Measurements from ENCODE around the gene NPEPL1. TPM values are rescaled to one million over a fixed set of nuclear protein-coding genes. Genes with fewer than 3 reads are reported as not detected.

Gene NPEPL1
- total RNA-seq, 2 donors from 2014 or later: 25.7 to 29.0 TPM

DNA sequence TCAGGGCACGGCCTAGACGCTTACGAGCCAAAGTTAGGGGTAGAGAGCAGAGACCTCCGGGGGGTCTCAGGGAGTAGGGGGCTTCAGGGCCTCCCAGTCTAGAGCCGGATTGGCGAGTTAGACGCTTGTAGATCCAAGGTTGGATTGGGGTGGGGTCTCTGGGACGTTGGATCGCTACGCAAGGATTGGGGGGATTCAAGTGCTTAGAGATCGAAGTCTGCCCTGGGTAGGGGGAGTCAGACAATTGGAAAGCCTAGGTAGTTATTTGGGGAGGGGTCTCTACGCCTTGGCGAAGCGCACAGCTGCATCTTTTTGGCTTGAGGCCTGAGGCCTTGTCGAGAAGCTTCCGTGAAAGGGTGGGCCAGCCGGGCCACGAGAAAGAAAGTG lies 41.0 kb upstream of the NPEPL1 start:
- no peak for DNase-seq
- Mint-ChIP-seq H3K27me3 (ENCODE audit: low read depth) (no peaks in the 10 kb centered on the region), H3K4me1 (ENCODE audit: low read depth) (peaks cover 37% of the 10 kb centered on the region), H3K27ac (peak overlapping the region; percentile 99), H3K9me3 (no peaks in the 10 kb centered on the region), H3K36me3 (ENCODE audit: insufficient read depth in 2 of 2) (peaks cover 13 to 19% of the 10 kb centered on the region in 2 donors), H3K4me3 (peak overlapping the region; percentile 90 to 96)
- no peak for ATAC-seq (replicated peaks in 1 of 2)

DNA sequence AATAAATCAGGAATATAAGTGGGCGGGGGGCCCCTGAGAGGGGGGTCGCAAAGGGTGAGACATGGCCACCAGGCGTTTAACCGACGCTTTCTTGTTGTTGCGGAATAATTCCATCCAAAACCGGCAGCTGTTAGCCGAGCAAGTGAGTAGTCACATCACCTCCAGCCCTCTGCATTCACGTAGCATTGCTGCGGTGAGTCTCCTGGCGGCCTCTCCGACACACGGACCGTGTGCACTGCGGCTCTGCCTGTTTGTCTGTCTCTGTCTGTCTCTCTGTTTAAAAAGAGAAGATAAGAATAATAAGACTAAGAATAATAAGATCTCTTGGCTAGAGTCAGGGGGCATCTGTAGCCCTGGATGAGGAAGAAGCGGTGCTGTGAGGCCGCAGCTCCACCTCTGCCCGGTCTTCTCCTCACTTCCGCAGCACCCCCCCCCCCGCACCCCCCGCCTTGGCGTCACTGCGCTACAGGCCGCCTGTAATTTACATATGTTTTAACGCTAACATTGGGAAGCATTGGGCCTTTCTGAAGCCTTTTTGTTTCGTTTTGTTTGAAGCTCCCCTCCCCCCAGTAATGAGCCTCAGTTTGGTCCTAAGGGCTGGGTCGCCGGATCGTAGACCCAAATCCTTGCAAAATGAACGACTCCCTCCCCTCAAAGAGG lies 40.5 kb upstream of the NPEPL1 start:
- Mint-ChIP-seq H3K27me3 (ENCODE audit: low read depth) (no peaks in the 10 kb centered on the region), H3K27ac (peak overlapping the region; percentile 99), H3K4me1 (ENCODE audit: low read depth) (peaks cover 42% of the 10 kb centered on the region), H3K9me3 (no peaks in the 10 kb centered on the region), H3K36me3 (ENCODE audit: insufficient read depth in 2 of 2) (peaks cover 13 to 19% of the 10 kb centered on the region in 2 donors), H3K4me3 (peak overlapping the region; percentile 90 to 96)
- DNase-seq (peak; percentile 64 to 65), ATAC-seq (replicated peaks in 1 of 2) (peak; percentile 58 to 61)

DNA sequence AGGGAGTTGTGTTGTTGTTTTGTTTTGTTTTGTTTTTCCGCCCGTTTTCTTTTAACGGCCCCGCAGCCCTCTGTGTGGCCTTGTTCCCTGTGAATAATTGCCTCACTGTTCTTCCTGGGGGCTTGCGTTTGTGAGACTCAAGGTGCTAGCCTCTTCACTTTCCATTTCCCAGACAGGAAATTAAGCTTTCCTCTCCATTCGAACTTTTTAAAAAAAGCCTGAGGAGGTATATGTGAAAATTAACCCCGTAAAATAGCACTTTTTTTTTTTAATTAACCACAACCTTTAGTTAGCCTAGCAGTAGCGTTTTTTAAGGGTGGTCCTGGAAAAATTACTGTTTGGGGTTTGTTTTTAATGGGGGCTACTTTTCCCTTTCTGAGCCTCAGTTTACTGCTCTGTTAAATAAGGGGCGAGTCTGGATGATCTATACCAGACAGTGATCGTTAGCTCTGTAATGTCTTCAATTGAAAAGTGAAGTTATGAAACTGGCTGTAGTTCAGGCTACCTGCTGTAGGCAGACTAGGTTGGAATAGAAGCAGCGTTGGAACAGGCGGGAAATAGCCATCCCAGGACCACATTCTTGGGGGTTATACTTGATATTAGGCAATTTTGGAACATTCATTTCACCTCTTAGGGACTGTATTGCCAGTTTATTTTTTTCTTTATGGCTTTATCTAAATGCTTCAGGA lies 39.9 kb upstream of the NPEPL1 start:
- Mint-ChIP-seq H3K27me3 (ENCODE audit: low read depth) (no peaks in the 10 kb centered on the region), H3K4me3 (peak overlapping the region; percentile 90 to 96), H3K27ac (peak overlapping the region; percentile 99), H3K9me3 (no peaks in the 10 kb centered on the region), H3K4me1 (ENCODE audit: low read depth) (peaks cover 49% of the 10 kb centered on the region), H3K36me3 (ENCODE audit: insufficient read depth in 2 of 2) (peaks cover 13 to 19% of the 10 kb centered on the region in 2 donors)
- DNase-seq (no peak), ATAC-seq (replicated peaks in 1 of 2) (peak in 1 of 2 donors; percentile 7)

DNA sequence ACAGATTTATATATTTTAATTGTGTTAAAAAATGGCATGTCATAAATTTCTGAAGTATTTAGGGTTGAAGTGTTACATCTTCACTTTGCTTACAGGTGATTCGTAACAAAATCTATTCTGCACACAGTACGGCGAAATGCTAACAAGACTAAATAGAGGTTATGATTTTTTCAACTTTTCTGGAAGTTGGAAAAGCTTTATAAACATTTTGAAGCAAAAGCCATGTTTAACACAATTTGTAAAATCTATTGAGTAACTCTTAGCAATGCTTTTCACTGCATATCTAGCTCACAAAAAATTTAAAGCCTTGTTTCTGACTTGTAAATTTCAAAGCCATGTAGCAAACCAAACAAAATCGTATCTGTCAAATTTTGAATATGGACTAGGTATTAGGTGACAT lies 38.3 kb upstream of the NPEPL1 start:
- no peaks in the 10 kb centered on the region for H3K9me3 Mint-ChIP-seq
- DNase-seq (no peak), ATAC-seq (replicated peaks in 1 of 2) (no peak)
- H3K27me3 Mint-ChIP-seq (ENCODE audit: low read depth): no peaks in the 10 kb centered on the region
- no peak overlapping the region for H3K27ac Mint-ChIP-seq
- H3K4me3 Mint-ChIP-seq: peak overlapping the region; percentile 20 to 49
- H3K4me1 Mint-ChIP-seq (ENCODE audit: low read depth): peaks cover 58% of the 10 kb centered on the region
- peaks cover 13 to 20% of the 10 kb centered on the region in 2 donors for H3K36me3 Mint-ChIP-seq (ENCODE audit: insufficient read depth in 2 of 2)

DNA sequence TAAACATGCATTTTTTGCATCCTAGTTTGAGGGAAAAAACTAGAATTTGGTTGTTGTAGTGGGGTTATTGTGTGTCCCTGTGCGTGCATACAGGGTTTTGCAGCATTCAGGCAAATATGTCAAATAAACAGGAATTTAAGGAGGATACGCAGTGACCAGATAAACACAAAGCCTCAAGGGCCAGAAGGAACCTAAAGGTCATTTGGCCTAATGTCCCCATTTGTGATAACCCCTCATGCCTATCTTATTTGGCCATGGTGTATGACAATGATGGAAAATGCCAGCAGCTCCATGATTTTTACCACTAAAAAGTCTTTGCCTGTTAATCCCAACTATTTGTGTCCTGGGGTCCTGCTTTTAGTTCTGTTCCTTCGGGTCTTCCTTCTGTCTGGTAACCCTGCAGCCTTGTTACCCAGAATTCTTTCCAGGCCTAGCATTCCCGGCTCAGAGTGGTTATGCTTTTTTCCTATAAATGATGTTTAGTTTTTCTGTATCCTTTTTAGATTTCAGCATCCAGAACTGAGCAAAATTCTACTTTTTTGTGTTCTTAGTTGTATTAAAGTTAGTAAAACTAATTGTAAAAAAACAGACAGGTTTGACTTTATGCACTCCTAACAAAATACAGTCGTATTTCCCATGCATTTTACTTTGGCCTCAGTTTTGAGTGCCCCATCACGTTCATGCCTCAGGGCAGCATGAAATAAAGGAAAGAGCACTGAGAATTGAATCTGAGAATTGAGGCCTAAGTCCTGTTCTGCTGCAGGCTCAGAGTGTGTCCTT lies 37.1 kb upstream of the NPEPL1 start:
- Mint-ChIP-seq H3K27ac (peak overlapping the region; percentile 59), H3K9me3 (no peaks in the 10 kb centered on the region), H3K36me3 (ENCODE audit: insufficient read depth in 2 of 2) (peaks cover 13 to 20% of the 10 kb centered on the region in 2 donors), H3K4me1 (ENCODE audit: low read depth) (peaks cover 70% of the 10 kb centered on the region), H3K27me3 (ENCODE audit: low read depth) (no peaks in the 10 kb centered on the region), H3K4me3 (peak overlapping the region; percentile 69 to 71)
- no peak for ATAC-seq (replicated peaks in 1 of 2)
- DNase-seq: no peak

DNA sequence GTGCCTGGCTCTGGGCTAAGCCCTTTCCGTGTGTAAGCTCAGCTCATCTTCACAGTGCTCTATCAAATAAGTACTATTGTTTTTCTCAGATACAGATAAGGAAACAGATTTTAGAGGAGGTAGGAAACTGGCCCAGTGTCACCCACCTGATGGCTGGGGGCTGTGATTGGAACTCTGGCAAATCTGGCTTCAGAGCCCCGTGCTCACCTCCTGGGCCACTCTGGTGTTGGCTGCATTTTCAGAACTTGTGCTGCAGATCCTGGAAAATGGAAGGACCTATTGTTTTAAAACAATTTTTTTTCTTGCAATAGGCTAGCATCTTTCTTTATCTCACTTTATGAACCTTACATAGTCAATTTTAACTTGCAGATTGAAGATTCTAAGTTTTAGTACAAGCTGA lies 35.8 kb upstream of the NPEPL1 start:
- H3K4me3 Mint-ChIP-seq: peak overlapping the region; percentile 69 to 71
- no peaks in the 10 kb centered on the region for H3K9me3 Mint-ChIP-seq
- ATAC-seq (replicated peaks in 1 of 2) (no peak), DNase-seq (no peak)
- peaks cover 8 to 11% of the 10 kb centered on the region in 2 donors for H3K36me3 Mint-ChIP-seq (ENCODE audit: insufficient read depth in 2 of 2)
- H3K4me1 Mint-ChIP-seq (ENCODE audit: low read depth): peaks cover 83% of the 10 kb centered on the region
- peak overlapping the region; percentile 59 for H3K27ac Mint-ChIP-seq
- H3K27me3 Mint-ChIP-seq (ENCODE audit: low read depth): no peaks in the 10 kb centered on the region

DNA sequence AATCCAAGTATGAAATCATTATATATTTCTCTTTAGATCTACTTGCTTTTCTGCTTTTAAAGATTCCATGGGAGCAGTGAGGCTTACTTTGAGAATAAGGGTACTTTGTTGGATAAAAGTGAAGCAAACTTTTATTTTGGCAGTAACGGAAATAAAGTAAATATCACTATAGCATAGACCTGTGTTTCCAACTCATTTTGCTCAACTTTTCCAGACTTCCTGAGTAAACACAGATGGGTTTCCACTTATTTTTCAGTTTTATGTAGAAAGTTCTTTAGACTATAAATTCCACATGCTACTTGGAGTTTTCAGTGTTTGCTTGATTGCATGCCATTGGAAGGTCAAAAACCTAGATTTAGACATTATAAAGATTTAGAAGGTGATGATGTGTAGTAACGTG lies 35.3 kb upstream of the NPEPL1 start:
- Mint-ChIP-seq H3K27ac (peak overlapping the region; percentile 59), H3K27me3 (ENCODE audit: low read depth) (no peaks in the 10 kb centered on the region), H3K9me3 (no peaks in the 10 kb centered on the region), H3K4me3 (peak overlapping the region; percentile 69 to 71), H3K4me1 (ENCODE audit: low read depth) (peaks cover 87% of the 10 kb centered on the region), H3K36me3 (ENCODE audit: insufficient read depth in 2 of 2) (peaks cover 6 to 10% of the 10 kb centered on the region in 2 donors)
- no peak for DNase-seq
- ATAC-seq (replicated peaks in 1 of 2): no peak

DNA sequence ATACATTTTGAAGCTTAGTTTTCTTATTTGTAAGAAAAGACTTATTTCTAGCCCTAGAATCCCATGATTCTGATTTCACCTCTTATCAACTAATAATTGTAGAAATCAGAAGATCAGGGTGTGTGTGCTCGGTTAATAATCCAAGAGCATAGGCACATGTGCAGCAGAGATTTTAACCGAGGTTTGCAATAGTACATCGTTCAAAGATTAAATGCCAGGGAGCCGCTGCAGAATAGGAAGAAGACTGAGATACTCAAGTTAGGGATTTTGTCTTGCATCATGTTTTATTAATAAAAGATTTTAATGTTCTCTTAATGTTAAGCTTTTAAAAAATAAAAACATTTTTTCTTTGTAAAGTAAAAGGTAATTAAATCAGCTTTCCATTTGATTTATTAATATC lies 34.6 kb upstream of the NPEPL1 start:
- Mint-ChIP-seq H3K36me3 (ENCODE audit: insufficient read depth in 2 of 2) (peaks cover 4 to 9% of the 10 kb centered on the region in 2 donors), H3K27ac (peak overlapping the region; percentile 79)
- ATAC-seq (replicated peaks in 1 of 2): no peak

DNA sequence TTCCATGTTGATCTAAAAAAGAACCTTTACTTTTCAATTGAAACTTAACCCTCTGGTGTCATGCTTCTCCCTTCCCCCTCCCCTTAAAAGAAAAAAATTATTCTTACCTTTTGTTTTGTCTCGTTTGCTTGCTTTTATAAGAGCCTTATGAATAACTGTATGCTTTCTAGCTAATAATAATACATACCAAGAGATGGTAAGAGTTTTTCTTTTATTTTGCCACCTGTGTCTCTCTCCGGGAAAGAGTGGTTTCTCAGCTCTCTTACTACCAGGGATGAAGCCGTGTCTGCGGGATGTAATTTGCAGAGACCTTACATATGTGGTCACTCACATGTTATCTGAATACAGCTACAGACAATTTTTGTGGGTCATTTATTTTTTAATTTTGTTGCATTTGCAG lies 33.8 kb upstream of the NPEPL1 start:
- H3K4me3 Mint-ChIP-seq: peak overlapping the region; percentile 71 to 88

More for the DNA sequence above, 34.6 kb upstream of the NPEPL1 start:
- DNase-seq: no peak
- Mint-ChIP-seq H3K4me3 (peak overlapping the region; percentile 69 to 71), H3K9me3 (no peaks in the 10 kb centered on the region), H3K4me1 (ENCODE audit: low read depth) (peaks cover 87% of the 10 kb centered on the region), H3K27me3 (ENCODE audit: low read depth) (no peaks in the 10 kb centered on the region)

DNA sequence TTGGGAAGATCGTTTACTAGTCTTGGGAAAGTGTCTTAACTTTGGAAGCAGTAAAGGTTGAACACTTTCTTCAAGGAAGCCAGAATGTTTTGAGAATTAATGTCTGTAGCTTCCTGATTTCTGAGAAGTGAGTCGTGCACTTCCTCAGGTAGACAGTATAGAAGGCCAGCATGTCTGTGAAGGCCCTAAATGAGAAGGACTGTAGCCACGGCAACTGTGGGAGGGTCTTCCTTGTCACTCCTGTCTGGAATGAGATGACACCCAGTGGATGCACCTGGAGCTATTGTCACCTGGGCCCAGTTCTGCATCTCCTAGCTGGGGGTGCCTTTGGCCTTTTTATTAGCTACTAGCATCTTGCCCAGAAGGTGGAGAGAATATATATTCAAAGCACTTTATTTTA lies 32.8 kb upstream of the NPEPL1 start:
- peak overlapping the region; percentile 99 for H3K27ac Mint-ChIP-seq
- H3K4me3 Mint-ChIP-seq: peak overlapping the region; percentile 71 to 88
- H3K36me3 Mint-ChIP-seq (ENCODE audit: insufficient read depth in 2 of 2): peaks cover 4 to 8% of the 10 kb centered on the region in 2 donors
- peaks cover 83% of the 10 kb centered on the region for H3K4me1 Mint-ChIP-seq (ENCODE audit: low read depth)
- H3K27me3 Mint-ChIP-seq (ENCODE audit: low read depth): no peaks in the 10 kb centered on the region
- H3K9me3 Mint-ChIP-seq: no peaks in the 10 kb centered on the region
- DNase-seq: no peak
- peak; percentile 38 to 47 for ATAC-seq (replicated peaks in 1 of 2)

More for the DNA sequence above, 33.8 kb upstream of the NPEPL1 start:
- DNase-seq (no peak), ATAC-seq (replicated peaks in 1 of 2) (no peak)
- H3K4me1 Mint-ChIP-seq (ENCODE audit: low read depth): peaks cover 80% of the 10 kb centered on the region
- H3K27ac Mint-ChIP-seq: peak overlapping the region; percentile 99
- no peaks in the 10 kb centered on the region for H3K9me3 Mint-ChIP-seq
- H3K36me3 Mint-ChIP-seq (ENCODE audit: insufficient read depth in 2 of 2): peaks cover 4 to 8% of the 10 kb centered on the region in 2 donors
- no peaks in the 10 kb centered on the region for H3K27me3 Mint-ChIP-seq (ENCODE audit: low read depth)

DNA sequence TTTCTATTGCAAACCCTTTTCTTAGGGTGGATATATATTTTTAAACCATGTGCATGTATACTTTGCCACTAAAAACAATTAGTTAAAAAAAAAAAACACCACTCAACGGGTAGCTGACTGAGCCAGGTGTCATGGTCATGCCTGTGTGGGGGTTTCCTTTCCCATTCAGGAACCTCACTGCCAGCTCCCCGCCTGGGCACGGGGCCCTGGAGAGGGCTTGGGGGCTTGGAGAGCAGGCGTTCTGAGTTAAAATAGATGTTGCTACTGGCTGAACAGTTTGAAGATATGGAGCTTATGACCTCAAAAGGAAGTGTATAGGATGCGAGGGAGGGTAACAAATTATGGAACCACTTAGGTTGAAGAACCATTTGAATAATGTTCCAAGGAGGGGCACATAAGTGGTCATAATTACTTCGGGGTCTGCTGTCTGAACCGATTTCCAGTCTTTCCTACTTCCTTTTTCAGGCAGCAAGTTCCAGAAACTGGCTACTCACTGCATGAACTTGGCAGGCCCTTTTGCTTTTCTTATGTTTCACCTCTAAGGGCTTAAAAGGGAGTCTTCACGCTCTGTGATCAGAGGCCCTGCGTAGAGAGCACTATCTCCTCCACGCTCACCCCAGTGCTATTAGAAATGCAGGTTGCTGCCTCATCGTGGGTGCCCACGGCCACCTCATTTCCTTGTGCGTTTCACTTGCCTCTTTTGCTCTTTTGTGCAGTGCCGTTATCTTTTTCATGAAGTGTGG lies 31.6 kb upstream of the NPEPL1 start:
- peaks cover 80% of the 10 kb centered on the region for H3K4me1 Mint-ChIP-seq (ENCODE audit: low read depth)
- H3K27ac Mint-ChIP-seq: peak overlapping the region; percentile 99
- peak; percentile 76 to 79 for ATAC-seq (replicated peaks in 1 of 2)
- peaks cover 4 to 8% of the 10 kb centered on the region in 2 donors for H3K36me3 Mint-ChIP-seq (ENCODE audit: insufficient read depth in 2 of 2)
- H3K9me3 Mint-ChIP-seq: no peaks in the 10 kb centered on the region
- DNase-seq: peak; percentile 43 to 48
- no peaks in the 10 kb centered on the region for H3K27me3 Mint-ChIP-seq (ENCODE audit: low read depth)
- peak overlapping the region; percentile 78 to 80 for H3K4me3 Mint-ChIP-seq

DNA sequence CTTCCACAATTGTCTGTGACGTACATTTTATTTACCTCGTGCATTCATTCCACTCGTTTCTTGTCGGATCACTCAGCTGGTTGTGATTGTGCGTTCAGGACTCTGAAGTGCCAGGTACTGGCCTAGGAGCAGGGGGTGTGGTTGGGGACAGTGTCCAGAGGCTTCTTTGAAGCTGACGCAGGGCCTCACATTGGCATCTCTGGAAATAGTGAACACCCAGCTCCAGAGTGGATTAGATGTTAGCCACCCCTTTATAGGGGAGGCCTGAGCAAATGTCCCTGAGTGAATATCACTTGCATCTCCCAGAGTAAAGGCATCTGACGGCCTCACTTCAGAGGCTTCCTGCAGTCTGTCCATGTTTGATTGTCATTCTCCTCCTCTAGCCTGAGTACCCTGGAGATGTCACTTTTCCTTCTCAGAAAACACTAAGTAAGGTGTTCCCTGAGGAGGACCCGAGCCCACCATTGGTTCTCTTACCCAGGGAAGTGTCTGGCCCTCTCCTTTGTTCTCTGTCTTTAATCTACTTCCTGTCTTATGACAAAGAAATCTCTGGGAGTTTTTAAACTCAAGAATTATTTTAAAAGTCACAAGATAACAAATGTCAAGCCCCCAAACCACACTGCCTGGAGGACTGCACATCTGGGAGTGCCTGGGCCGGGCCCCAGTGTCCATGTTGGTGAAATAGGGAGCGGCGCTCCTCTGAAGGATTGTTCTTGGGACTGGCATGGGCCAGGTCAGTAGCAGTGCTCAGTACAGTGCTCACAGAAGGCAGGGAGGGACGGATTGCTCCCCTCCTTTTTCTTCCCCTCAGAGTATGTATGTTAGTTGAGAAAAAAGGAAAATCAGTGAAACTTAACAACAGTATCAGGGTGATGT lies 30.8 kb upstream of the NPEPL1 start:
- peaks cover 4 to 6% of the 10 kb centered on the region in 2 donors for H3K36me3 Mint-ChIP-seq (ENCODE audit: insufficient read depth in 2 of 2)
- ATAC-seq (replicated peaks in 1 of 2) (peak; percentile 54 to 63), DNase-seq (no peak)
- H3K27ac Mint-ChIP-seq: peak overlapping the region; percentile 99
- peaks cover 77% of the 10 kb centered on the region for H3K4me1 Mint-ChIP-seq (ENCODE audit: low read depth)
- peak overlapping the region; percentile 78 to 80 for H3K4me3 Mint-ChIP-seq
- no peaks in the 10 kb centered on the region for H3K9me3 Mint-ChIP-seq
- H3K27me3 Mint-ChIP-seq (ENCODE audit: low read depth): no peaks in the 10 kb centered on the region

Measured in activated T-cell treated with anti-CD3 and anti-CD28 coated beads, Interleukin-2, amount 50 U/mL, for 72 hours (primary cell).